ENCODE measurements around the gene ELMO1.

The ELMO1 gene

DNA sequence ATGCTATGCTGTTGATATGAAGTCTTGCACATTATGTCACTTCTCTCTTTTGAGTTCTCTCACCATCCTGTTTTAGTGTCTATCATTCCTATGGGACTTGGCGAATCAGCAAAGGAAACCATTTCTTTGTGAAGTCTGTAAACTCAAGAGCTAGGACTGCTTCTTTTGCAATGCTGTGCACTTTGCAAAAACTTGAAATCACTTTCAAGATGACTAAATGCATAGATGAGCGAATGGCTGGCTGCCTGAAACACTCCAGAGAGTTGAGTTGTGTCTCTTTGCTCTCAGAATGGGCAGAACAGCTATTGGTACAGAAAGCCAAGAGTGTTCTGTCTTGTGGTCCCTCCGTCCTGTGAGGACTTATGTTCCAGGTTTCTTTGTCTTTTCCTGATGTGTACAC lies 18.3 kb upstream of the ELMO1 start:
- DNase-seq (ENCODE audit: low read depth) = no peak

DNA sequence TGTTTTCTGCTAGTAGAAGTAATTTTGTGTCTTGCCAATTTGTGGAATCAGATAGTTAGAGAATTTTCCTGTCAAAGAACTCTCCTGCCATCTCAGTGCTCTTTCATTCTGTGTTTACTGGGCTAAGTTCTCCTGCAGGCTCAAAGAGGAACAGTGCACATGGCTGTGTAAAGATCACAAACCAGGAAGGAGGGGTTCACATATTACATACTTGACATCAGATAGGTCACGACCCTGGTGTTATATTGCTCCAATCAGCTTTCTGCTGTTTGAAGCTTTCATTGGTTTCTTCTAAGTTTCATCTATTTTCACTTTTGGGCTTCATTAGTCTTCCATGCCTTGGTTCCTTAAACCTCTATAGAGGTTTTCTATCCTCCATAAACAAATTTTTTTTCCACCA lies 13.5 kb upstream of the ELMO1 start:
- no peak for DNase-seq (ENCODE audit: low read depth)

DNA sequence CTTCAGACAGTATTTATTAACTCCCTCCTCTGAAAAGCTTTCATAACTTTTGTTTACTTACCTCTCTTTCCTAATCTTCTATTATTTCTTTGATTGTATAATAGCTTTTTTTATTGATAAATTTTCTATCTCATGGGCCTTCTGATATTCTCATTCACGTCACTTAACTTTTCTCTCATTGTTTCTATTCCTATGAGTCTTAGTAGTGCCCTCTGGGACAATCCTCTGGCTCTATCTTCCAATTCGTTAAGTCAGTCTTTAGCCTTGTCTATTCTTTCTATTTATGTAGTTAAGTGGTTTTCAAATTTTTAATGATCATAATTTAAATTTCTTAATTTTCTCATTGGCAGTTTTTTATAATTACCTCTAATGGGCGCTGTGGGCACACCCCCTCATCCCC lies 6.4 kb upstream of the ELMO1 start:
- no peak for DNase-seq (ENCODE audit: low read depth)

DNA sequence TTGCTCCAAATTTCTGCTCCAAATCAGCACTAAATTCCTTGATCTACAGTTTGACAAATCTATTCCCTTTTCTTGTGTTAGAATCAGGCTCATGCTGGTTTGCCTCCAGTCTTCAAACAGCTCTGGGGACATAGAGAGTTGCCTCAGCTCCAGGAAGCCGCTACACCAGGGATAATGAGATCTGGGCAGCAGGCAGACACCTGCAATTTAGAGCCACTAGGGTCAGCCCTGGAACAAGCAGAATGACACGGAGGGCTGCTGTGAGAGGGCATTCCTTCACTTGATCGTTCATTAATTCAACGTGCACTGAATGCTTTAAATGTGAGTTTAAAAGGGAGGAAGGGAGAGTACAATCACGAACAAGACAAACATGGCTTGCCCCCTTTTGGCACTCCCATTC lies 3.7 kb upstream of the ELMO1 start:
- DNase-seq (ENCODE audit: low read depth) = no peak

DNA sequence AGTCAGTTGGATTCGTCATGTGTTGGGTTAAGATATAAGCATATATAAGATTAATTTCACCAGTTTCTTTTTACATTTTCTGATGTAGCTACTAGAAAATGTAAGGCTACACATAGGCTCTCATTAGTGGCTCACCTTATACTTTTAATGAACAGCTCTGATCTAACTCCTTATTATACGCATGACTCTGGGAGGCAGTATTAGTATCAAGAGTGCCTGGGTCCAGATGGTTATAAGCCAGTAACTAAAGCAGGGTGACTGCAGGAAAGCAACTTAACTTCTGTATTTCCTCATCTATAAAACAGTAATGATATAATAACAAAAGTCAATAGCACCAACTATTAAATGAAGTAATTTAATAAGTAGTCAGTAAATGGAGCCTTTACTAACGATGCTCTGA lies 1.4 kb upstream of the ELMO1 start:
- DNase-seq (ENCODE audit: low read depth) = no peak

DNA sequence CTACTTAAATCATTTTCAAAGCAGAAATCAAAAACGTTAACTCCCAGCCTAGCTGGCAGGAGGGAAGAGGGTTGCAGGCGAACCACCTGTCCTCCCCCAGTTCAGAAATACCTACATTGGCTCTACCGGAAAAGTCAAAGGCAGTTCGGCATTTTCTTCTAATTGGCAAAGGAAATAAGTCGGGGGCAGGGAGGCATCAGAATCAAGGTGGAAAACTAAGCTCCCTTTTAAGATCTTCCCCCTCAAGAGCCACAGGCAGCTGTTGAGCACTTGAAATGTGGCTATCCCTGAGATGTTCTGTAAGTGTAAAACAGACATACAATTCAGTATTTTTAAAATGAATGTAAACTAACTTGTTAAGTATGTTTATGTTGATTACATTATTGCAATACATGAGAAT lies 957 bp upstream of the ELMO1 start:
- no peak for DNase-seq (ENCODE audit: low read depth)

DNA sequence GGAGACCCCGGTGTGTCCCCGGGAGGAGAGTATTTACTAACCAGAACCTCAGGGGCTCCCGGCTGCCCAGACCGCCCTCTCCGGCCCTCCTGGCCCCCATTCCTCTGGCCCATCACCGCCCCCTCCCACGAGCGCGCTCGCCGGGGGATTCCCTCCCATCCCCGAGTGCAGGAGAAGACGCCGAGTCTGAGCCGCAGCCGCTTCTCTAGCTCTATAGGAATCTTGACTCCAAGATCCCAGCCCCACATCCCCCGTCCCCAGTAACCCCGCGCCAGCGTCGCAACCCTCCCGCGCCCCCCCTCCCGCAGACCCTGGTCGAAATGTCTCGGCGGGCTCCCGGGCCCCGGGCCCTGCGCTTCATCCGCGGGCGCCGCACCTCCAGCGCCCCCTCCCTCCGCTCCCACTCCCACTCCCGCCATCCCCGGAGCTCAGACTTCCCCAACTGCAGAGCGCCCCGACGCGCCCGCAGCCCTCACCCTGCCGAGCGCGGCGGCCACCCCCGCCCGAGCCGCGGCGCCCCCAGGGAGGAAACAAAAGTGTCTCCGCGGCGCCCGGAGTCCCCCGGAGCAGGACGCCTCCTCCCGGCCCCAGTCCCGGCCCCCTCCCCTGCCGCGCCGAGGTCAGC lies 541 bp downstream of the ELMO1 start:
- DNase-seq (ENCODE audit: low read depth) = no peak

DNA sequence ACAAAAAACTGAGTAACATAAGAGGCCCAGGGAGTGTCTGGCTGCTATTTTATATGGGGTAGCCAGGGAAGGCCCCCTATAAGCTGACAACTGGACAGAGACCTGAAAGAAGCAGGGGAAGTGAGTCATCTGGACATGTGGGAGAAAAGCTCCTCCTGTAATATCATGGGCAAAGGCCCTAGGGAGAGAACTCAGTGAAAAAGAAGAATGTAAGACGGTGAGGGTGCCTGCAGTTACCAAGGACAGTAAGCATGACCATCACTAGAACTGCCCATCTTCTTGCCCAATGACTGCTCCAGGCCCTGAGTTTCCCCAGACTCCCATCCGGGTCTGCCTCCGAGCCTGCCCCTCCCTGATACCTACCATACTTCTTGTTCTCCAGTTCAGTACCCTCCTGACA lies 2.3 kb downstream of the ELMO1 start:
- DNase-seq (ENCODE audit: low read depth) = no peak

DNA sequence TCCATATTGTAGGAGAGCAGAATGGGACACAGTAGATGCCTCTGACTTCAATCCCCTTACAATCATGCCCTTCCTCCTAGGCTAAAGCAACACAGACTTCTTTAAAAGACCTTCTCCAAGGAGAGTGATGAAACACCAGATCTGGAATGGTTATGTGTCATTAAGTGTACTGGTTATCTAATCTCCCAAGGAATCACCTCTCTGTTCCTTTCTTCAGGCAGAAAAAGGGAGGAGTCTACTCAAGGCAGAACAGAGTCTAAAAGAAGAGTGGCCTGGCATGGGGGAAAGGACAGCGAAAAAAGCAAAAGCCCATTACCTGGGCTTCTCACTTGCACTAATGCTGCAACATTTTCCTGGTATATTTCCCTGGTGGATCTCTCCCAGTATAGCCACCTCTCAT lies 2.9 kb downstream of the ELMO1 start:
- no peak for DNase-seq (ENCODE audit: low read depth)

DNA sequence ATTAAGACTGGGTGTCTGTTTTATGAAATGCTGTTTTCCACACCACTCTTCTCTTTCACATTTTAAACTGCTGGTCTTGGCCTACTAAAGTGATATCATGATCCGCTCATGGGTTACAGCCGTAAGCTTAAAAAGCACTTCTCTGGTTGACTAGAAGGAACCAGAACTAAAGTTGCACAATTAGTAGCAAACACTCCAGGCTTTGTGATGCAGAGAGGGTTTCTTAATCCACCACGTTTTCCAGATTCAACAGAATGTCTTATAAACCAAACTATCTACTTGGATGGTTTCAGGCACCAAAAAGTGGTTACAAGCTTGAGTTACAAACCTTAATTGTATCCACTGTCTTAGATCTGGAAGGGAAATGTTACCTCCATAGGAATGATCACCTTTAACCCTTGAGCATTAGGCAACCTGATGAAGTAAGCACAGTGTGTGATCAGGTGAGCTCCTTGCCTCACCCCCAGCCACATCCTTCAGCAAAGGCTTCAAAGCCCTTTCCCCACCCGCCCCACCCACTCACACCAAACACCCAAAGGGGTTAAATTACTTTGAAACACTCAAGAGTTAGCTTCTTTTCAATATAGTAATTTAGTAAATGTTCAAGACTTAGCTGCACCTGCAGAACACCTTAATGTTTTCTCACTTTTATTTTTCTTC lies 3.5 kb downstream of the ELMO1 start:
- no peak for DNase-seq (ENCODE audit: low read depth)

DNA sequence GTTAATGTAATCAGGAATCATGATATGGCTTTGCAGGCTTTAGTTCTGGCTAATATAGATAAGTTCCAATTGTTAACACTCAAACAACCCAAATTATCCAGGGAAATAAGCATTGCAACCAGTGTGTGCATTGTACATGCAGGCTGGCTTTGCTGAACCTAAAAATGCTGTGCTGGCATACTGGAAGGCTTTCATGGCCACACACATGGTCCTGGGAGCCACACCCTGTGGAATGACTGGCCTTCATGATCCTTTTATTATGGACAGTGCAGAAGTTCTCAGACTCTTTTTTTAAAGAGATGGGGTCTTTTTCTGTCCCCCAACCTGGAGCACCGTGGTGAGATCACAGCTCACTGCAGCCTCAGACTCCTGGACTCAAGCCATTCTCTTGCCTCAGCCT lies 5.0 kb downstream of the ELMO1 start:
- DNase-seq (ENCODE audit: low read depth) = no peak

DNA sequence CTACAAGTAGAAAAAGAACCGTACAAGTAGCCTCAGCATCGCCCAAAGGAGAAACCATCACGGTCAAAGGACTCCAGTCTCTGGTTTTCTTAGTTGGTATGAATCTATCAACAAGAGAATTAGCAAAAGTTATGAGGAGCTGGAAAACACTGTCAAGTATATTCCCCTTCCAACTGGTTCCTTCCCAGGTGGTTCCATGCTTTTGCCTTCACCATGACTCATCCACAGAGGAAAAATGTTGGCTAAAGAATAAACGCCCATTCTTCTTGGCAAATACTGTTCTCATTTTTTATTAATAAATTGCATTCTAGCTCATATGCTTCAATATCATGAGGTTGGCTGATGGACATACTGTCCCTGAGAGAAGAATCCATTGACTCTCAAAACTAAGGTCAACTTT lies 6.4 kb downstream of the ELMO1 start:
- DNase-seq (ENCODE audit: low read depth) = no peak

DNA sequence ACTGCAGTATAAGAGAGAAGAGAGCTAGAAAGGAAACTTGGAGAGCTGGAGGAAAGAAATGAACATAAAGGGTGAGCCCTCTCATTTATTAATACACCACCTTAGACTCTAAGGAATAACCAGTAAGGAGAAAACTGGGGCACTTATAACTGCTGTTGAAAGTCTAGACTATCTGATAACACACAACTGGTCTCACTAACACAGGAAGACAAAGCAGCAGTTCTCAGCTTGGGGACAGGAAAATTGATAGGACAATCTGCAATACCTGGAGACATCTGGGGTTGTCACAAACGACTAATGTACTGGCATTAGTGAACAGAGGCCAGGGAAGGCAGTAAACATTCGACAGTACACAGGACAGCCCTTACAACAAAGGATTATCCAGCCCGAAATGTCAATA lies 6.8 kb downstream of the ELMO1 start:
- DNase-seq (ENCODE audit: low read depth) = no peak

DNA sequence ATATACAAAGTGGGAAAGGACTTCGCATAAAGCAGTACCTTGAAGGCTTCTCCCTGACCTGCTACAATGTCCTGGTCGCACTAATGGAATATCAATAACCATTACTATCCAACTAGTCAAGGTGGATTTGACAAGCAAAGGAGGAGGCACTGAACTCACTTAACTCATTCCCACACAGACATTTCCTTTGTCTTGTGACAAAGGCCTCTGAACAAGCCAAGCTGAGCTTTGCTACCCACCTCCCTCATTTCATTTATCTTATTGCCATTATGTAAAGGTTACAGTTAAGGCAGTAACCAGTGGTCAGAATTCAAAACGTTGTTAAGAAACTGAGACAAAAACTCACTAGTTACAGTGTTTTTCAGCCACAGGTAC lies 7.3 kb downstream of the ELMO1 start:
- DNase-seq (ENCODE audit: low read depth) = no peak

DNA sequence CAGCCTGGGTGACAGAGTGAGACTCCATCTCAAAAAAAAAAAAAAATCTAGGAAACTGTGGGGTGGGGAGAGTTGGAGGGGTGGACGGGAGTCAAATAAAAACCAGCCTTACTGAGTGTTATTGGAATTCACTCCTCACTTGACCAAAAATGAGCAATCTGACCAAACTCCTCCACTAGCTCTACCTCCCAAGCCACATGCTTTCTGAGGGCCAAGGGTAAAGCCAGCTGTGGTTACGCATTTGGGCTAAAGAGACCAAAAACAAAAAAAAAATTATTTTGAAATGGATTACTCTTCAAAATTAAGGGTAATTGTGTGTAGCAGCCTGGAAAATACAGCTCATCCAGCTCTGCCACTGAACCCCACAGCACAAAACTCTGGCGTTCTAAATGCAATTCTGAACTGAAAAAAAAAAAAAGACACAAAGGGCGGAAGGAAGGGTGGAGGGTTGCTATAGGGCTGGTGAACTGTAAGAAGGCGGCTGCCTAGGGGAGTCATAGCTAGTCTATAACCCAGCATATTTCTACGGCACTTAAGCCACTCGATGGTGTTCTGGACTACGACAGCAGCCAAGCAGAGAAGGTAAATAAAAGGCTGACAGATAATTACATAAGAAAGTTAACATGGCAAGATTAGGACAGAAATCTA lies 7.8 kb downstream of the ELMO1 start:
- DNase-seq (ENCODE audit: low read depth) = no peak

DNA sequence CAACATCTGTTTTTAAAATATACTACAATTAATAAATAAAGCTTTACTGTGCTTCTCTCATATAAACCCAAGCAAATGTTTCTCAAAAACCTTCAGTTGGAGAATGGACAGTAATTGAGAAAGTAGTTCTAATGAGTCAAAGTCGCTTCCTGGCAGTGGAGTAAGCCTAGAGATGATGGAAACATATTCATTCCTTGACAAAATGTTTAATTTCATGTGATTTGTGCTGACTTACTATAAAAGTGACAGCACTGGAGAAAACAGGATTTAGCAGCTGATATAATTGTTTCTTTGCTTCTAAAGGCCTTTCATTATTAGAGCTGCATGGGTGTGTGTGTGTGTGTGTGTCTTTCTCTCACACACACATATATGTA lies 9.0 kb downstream of the ELMO1 start:
- no peak for DNase-seq (ENCODE audit: low read depth)

DNA sequence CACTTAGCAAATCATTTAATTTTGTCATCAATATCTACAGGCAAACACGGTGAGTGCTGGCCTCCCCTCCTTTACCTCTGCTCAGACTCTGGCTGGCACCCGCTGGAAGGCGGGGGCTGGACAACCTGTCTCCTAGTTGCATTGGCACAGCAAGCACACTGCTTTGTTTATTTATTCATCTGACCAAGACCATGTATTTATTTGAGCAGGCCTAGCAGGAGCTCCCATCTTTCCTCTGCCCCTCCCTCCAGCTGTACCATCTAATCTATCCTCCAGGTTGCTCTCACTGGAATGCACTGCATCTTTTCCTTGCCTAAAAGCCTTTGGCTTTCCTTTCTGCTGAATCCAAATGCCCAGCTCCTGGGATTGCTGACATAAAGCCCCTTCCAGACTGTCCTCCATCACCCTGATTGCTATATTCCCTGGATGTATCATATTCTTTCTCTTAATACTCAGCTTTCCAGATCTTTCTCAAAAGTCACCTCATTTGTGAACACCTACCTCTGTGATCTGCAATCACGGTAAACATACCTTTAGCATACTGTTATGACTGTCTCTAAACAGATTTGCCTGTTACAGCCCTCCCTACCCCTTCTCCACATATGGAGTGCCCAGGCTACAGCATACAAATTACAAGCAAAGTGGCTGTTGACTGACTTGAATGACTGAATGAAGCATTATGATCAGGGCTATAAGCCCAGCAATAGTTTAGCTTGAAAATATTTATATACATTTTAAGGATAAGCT lies 9.6 kb downstream of the ELMO1 start:
- DNase-seq (ENCODE audit: low read depth) = no peak

DNA sequence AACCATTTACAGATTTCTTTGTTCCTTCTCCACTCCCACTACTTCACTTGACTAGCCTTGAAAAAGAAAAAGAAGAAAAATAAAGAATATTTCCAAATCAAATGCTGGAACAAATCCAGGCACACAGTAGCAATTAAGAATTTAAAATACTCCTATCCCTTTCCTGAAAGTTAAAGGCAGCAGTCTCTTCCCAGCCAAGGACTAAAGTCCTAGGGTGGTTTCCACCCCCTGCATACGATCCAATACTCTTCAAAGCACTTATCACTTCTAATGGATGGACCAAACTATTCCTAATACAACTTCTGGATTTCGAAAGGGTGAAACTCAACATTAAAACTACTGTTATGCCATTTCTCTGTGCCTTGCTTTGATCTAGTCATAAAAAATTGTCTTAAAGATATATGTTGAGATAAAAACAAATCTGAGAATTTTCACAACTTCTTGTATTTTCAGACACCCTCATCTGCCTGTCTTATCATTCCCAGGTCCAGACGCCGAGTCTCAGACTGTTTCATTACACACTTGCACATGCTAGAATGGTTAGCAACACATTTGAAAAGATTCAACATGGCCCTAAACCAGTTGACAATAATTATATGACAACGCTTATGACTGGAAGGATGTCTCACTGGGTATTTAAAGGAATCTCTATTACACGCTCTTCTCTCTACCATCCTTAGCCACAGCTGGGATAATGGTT lies 13.4 kb downstream of the ELMO1 start:
- no peak for DNase-seq (ENCODE audit: low read depth)

DNA sequence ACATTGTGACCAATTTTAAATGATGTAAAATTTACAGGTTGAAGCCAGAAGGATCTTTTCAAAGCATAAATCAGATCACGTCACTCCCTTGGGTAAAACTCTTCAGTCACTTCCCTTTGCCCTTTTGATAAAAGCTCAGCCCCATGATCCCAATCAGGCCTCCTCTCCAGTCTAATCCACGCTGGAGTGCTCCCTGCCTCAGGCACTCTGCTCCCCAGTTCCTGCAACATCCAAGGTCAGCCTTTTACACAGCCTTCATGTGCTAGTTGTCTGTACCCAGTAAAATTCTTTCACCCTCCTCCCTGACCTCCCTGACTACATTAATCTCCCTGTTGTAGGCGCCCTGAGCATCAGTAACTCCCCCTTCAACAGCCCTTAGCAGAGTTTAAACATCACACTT lies 14.1 kb downstream of the ELMO1 start:
- no peak for DNase-seq (ENCODE audit: low read depth)

DNA sequence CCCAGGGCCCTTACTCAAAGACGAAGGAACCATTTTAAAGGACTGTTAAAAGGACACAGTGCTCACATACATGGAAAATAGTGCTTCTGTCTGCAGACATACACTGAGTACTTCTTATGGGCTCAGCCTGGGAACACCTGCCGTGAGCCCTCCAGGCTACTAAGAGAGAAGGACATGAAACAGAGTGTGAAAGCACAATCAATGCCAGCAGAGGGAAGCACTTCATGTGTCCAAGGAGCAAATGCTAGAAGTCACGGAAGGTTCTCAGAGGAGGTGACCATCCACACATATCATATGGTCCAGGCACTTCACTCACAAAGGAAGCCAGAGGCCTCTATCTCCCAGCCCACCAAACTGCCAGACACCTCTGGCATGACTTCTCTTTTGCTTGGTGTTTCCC lies 15.5 kb downstream of the ELMO1 start:
- no peak for DNase-seq (ENCODE audit: low read depth)

DNA sequence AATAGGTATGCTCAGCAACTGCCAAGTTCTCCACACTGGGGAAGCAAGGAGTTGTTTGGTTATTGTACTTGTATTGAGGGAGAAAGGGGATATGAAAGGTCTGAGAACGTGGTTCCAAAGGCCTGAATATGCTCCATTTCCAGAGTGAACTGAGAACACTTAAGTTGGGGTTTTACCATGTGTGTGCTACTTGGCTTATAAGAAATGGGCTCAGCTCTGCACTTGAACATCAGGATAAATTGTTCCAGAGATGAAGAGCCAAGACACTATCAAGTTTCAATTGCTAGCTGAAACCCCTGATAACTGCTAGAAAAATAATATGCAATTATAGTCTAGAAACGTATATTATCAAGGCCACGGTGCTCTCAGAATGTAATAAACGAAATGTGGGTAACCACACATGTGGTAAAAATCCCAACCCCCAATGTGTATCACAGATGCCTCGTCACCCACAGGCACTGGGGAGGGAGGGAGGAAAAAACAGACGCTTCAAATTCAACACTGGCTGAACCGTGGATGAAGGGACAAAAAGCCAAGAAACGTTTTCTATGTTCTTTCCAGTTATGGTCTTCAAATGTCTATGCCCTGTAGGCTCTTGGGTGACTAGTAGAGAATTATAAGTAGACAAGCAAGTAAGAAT lies 16.3 kb downstream of the ELMO1 start:
- DNase-seq (ENCODE audit: low read depth) = no peak

DNA sequence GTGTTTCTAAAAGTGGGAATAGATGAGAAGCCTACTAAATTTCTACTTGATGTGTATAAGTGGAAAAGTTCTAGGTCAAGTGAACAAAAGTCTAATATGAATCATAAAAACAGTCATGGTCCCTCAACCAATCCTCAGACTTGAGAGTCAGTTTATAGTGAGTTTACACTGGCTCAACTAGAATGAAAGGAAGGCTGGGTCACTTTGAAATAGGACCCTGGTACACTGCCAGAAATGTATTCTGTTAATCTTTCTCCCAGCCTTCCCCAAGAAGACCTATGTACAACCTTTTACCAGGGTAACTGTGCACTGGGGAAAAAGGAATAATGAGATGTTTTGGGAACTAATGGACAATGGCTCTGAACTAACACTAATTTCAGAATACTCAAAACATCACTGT lies 17.3 kb downstream of the ELMO1 start:
- DNase-seq (ENCODE audit: low read depth) = no peak

Data from stimulated activated CD8-positive, alpha-beta memory T cell treated with anti-CD3 and anti-CD28 coated beads, Interleukin-4, amount 100 ng/mL, for 24 hours (primary cell).